ENCODE data around the gene NEU2.

DNA sequence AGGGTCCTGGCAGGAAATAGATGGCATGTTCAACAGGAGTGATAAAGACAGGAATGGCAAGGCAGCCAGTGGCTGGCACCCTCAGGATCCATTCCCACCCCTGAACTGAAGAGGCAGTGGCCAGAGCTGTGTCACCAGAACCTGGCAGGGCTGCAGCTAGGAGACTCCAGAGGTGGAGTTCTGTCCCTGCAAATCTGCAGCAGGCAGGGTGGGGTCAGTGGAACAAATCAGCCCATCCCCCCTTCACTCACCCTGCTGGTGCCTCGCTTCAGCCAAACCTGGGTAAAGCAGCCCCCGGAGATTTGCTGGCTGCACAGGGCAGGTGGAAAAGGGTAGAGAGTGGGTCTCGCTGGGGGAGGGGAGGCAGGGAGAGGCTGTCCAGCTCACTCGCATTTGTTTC, 40.4 kb downstream of the NEU2 start:
- TF ChIP-seq, protein P1, sequence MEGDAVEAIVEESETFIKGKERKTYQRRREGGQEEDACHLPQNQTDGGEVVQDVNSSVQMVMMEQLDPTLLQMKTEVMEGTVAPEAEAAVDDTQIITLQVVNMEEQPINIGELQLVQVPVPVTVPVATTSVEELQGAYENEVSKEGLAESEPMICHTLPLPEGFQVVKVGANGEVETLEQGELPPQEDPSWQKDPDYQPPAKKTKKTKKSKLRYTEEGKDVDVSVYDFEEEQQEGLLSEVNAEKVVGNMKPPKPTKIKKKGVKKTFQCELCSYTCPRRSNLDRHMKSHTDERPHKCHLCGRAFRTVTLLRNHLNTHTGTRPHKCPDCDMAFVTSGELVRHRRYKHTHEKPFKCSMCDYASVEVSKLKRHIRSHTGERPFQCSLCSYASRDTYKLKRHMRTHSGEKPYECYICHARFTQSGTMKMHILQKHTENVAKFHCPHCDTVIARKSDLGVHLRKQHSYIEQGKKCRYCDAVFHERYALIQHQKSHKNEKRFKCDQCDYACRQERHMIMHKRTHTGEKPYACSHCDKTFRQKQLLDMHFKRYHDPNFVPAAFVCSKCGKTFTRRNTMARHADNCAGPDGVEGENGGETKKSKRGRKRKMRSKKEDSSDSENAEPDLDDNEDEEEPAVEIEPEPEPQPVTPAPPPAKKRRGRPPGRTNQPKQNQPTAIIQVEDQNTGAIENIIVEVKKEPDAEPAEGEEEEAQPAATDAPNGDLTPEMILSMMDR (IDR thresholded peaks at IDR 0.05) = no peak
- TF ChIP-seq POLR2A (IDR thresholded peaks at IDR 0.05) = no peak

All from heart left ventricle (tissue), 13 donors.